ENCODE data around the gene RILPL1.

The RILPL1 gene

GRCh38 chr12:123428591-123428990 lies 104.9 kb downstream of the RILPL1 start:
- no peak for DNase-seq (ENCODE audit: low spot score)

GRCh38 chr12:123427036-123427769 lies 106.3 kb downstream of the RILPL1 start:
- no peak for DNase-seq (ENCODE audit: low spot score)

- no peak for DNase-seq (ENCODE audit: low spot score)
Observed at GRCh38 chr12:123421314-123421713, 112.2 kb downstream of the RILPL1 start.
